Activated naive CD4-positive, alpha-beta T cell (primary cell): ENCODE data around the gene COL1A1.

Experiments
- DNase-seq, 4 experiments: peaks; one replicate each; lab custom pipeline; 2025; lab: John Stamatoyannopoulos, UW

The COL1A1 gene

DNA sequence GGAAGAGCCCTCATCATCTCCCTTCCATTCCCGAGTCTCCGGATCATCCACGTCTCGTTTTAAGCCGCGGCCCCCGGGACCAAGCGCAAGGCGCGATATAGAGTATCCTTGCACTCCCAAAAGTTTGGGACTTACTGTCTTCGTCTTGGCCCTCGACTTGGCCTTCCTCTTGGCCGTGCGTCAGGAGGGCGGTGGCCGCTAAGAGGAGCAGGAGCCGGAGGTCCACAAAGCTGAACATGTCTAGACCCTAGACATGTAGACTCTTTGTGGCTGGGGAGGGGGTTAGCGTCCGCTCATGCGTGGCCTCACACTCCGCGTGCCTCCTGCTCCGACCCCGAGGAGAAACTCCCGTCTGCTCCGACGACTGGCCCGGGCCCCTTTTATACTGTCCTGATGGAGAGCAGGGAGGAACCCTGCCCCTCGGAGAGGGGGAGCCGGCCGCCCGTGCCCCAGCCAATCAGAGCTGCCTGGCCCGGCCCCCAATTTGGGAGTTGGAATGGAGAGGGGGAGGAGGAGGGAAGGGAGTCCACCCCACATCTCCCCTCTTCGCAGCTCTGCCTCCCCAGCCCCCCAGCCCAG is at the start of gene COL1A1:
Gene COL1A1, minus strand, starts transcription at position 356 of the 579 bp plus-strand sequence. Its CDS starts 118 bp downstream, at position 238.
- no peak for DNase-seq

- no peak for DNase-seq
These were observed 46.8 kb upstream of the COL1A1 start for GRCh38 chr17:50248255-50248654.

DNA sequence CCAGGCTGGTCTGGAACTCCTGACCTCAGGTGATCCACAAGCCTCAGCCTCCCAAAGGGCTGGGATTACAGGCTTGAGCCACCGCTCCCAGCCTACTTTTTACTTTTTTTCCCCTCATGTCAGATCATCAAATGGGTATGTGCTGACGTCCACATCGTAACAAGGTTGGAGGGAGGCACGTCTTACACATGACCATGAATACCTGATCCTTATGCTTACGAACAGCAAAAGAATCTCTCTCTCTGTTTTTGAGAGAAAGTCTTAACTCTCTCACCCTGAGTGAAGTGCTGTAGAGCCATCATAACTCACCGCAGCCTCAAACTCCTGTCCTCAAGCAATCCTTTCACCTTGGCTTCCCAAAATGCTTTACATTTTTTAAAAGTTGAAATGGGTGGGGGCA is 43.3 kb upstream of the COL1A1 start:
- no peak for DNase-seq

- no peak for DNase-seq
These were observed 40.0 kb upstream of the COL1A1 start for GRCh38 chr17:50241431-50241830.

DNA sequence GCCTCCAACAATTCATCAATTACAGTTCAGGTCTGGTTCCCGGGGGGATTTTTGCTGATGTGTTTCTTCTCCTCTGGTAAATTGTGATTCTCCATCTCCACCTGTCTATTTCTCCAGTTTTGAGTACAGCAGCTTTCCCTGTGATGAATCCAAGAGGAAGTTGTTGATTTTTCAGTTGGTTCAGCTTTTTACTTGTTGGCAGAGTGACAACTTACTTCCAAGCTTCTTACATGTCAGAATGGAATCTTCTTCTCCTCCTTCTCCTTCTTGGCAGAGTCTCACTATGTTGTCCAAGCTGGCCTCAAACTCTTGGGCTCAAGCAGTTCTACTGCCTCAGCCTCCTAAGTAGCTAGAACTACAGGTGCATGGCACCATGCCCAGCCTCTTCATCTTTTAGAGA is 39.4 kb upstream of the COL1A1 start:
- no peak for DNase-seq

- no peak for DNase-seq
These were observed 38.5 kb upstream of the COL1A1 start for GRCh38 chr17:50239937-50240336.

GRCh38 chr17:50238601-50239280 is 37.3 kb upstream of the COL1A1 start:
- no peak for DNase-seq

GRCh38 chr17:50237901-50238300 is 36.5 kb upstream of the COL1A1 start:
- DNase-seq, result no peak

- DNase-seq, result no peak
These were observed 33.1 kb upstream of the COL1A1 start for GRCh38 chr17:50234581-50234980.

DNA sequence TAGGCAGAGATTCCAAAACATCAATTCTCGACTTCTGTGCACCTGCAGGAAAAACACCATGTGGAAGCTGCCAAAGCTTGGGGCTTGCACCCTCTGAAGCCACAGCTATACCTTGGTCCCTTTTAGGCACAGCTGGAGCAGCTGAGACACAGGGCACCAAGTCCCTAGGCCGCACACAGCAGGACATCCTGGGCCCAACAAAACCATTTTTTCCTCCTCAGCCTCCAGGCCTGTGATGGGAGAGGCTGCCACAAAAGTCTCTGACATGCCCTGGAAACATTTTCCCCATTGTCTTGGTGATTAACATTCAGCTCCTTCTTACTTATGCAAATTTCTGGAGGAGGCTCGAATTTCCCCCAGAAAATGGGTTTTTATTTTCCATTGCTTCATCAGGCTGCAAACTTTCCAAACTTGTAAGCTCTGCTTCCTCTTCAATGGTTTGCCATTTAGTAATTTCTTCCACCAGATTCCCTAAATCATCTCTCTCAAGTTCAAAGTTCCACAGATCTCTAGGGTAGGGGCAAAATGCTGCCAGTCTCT is 24.3 kb upstream of the COL1A1 start:
- no peak for DNase-seq

DNA sequence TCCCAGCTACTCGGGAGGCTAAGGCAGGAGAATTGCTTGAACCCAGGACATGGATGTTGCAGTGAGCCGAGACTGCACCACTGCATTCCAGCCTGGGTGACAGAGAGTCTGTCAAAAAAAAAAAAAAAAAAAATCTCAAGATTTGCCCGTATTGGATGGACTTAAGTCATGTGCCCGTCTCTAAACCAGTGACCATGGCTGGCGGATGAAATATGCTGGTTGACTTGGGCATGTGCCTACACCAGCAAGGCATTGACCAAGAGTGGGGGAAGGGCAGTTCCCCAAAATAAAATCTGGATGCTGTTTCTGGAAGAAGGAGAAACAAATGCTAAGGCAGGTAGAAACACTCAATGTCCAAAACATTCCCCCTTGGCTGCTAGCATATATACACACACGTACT is 21.5 kb upstream of the COL1A1 start:
- no peak for DNase-seq

- no peak for DNase-seq
These were observed 20.6 kb upstream of the COL1A1 start for GRCh38 chr17:50221864-50222545.

- no peak for DNase-seq
These were observed 19.9 kb upstream of the COL1A1 start for GRCh38 chr17:50221266-50221863.

GRCh38 chr17:50220811-50221210 is 19.4 kb upstream of the COL1A1 start:
- no peak for DNase-seq

- DNase-seq, result no peak
These were observed 18.6 kb upstream of the COL1A1 start for GRCh38 chr17:50219939-50220465.

GRCh38 chr17:50219342-50219741 is 17.9 kb upstream of the COL1A1 start:
- no peak for DNase-seq

- DNase-seq, result no peak
These were observed 17.4 kb upstream of the COL1A1 start for GRCh38 chr17:50218771-50219315.

DNA sequence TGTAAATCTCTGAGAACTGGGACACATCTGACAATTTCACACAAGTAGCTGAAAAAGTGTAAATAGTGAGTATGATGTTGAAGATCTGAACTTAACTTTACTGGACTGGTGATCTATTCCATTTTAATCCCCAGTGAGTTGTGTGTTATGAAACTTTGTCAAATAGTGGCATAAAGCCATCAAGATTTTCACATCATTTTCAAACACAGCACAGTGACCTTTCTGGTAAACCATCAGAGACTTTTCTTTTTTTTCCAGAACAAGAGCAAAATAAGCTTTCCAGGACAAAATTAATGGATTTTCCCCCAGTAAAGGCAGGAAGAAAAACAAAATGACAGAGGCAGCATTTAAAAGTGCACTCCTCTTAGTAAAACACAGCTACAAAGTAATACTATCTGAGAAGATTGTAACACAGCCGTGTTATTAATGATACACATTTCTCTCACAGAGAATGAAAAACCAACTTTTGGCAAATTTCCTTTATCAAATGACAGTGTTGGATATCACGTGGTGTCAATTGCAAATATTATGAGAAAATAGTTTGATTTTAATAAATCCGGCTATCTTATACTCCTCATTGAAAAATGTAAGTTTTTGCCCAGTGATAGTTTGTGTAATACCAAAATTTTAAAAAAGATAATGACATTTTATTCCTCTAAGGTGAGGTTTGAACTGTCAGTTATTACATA is 16.8 kb upstream of the COL1A1 start:
- DNase-seq, result no peak

GRCh38 chr17:50217591-50217990 is 16.2 kb upstream of the COL1A1 start:
- no peak for DNase-seq

DNA sequence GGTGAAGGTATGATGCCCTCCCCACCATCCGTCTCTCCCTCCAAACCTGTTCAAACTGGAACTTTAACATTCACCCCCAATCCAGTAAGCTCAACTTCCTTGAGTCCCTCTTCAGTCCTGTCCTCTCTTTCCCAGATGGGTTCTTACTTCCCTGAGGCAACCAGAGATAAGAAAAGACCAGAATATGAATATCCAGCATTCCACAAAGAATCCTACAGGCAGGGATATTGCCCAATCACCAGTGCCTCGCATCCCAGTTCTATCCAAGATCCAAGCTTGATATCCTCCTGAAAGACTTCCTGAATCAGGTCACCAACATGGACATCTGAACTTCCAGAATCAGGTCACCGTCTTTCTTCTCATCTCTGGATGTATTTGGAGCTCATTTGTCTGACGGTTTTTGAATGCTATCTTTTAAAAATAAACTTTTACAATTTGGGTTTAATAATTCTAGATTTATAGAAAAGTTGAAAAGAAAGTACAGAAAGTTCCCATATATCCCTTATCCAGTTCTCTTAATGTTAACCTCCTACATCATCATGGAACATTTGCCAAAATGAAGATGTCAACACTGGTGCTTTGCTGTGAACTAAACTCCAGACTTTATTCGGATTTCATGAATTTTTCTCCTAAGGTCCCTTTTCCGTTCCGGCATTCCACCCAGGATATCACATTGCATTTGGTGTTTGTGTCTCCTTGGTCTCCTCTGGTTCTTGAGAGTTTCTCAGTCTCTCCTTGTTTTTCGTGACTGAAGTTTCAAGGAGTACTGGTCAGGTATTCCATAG is 13.7 kb upstream of the COL1A1 start:
- DNase-seq, result no peak
